Measurements from ENCODE around the gene DCAF12.

GRCh38 chr9:34048727-34049629 lies 77.5 kb downstream of the DCAF12 start, which contains the start of gene UBAP2:
- TF ChIP-seq REST (IDR thresholded peaks at IDR 0.05; ENCODE audit: low read depth), result no peak
- peak; percentile 61 for TF ChIP-seq TEAD4 (IDR thresholded peaks at IDR 0.05)
- peak; percentile 10; the same call in 1 of the 2 replicates for TF ChIP-seq RAD21 (IDR thresholded peaks at IDR 0.05; ENCODE audit: low read depth)
- TF ChIP-seq EP300 (IDR thresholded peaks at IDR 0.05; ENCODE audit: borderline replicate concordance), result peak; percentile 11; the same call in 1 of the 2 replicates
- TF ChIP-seq MAX (IDR thresholded peaks at IDR 0.05), result peak; percentile 99
- TF ChIP-seq CEBPB (IDR thresholded peaks at IDR 0.05), result 0 out of 2 replicates have a peak, but pooled peaks have one; percentile 4
- peak; percentile 83 for TF ChIP-seq TAF1 (IDR thresholded peaks at IDR 0.05; ENCODE audit: low read depth)
- 0 out of 2 replicates have a peak, but pooled peaks have one; percentile 50 for TF ChIP-seq ZBTB7A (IDR thresholded peaks at IDR 0.05; ENCODE audit: low read depth)
- peak; percentile 85 for TF ChIP-seq YY1 (IDR thresholded peaks at IDR 0.05; ENCODE audit: low read depth)
- 0 out of 2 replicates have a peak, but pooled peaks have one; percentile 16 for TF ChIP-seq NFIC (IDR thresholded peaks at IDR 0.05)
- TF ChIP-seq EGR1 (IDR thresholded peaks at IDR 0.05), result no peak; the same call in 1 of the 2 replicates
